CD4-positive, alpha-beta T cell (primary cell): ENCODE measurements around the gene WDR45. TPM values are rescaled to one million over a fixed set of nuclear protein-coding genes. Genes with fewer than 3 reads are reported as not detected.

ENCODE experiments used
- ATAC-seq: fragments of 200-7000 bp; cut with Tn5 transposase; one replicate; pipeline ENCODE4 v1.10.0; 2022; ENCODE audit warnings: mild to moderate bottlenecking; ENCODE audit not compliant: poor library complexity
- CTCF ChIA-PET: fragments of 350-600 bp; sonication (Branson Sonifier 250); formaldehyde crosslinking; loops from one replicate; lab custom pipeline; 2021; ENCODE audit warnings: antibody characterized with exemption, inconsistent platforms; lab: Charles Lee
- POLR2A ChIA-PET: fragments of 350-600 bp; sonication (Branson Sonifier 250); formaldehyde crosslinking; loops from one replicate; lab custom pipeline; 2021; ENCODE audit warnings: antibody characterized with exemption, inconsistent platforms; lab: Charles Lee
- DNase-seq, 14 experiments: peaks; one replicate each; pipeline ENCODE4 v3.0.0-alpha.2; 2013 to 2020; ENCODE audit warnings: mixed read lengths in 2 of 14
- H3K27ac ChIP-seq, 2 donors: one replicate each; pipeline versions ENCODE4 v1.5.1 to v1.7.0; 2013; ENCODE audit warnings: low read length in 2 of 2, low read depth in 1 of 2, mild to moderate bottlenecking in 1 of 2
- H3K27me3 ChIP-seq, 2 experiments: 1 replicate in 1 of 2; 2 replicates in 1 of 2; pipeline versions ENCODE4 v1.6.1 to v1.7.0; 2013; ENCODE audit warnings: low read length in 2 of 2, control low read depth in 1 of 2, mild to moderate bottlenecking in 1 of 2, moderate library complexity in 1 of 2; ENCODE audit not compliant: insufficient read depth in 2 of 2, control insufficient read depth in 1 of 2
- H3K36me3 ChIP-seq: one replicate; pipeline ENCODE4 v1.6.1; 2013; ENCODE audit warnings: low read length, control low read depth; ENCODE audit not compliant: insufficient read depth
- H3K4me1 ChIP-seq: one replicate; pipeline ENCODE4 v1.6.1; 2013; ENCODE audit warnings: low read length, control low read depth; ENCODE audit not compliant: insufficient read depth
- H3K4me3 ChIP-seq: one replicate; pipeline ENCODE4 v1.5.1; 2013; ENCODE audit warnings: mild to moderate bottlenecking, low read length, moderate library complexity
- H3K9me3 ChIP-seq, 2 experiments: 1 replicate in 1 of 2; 2 replicates in 1 of 2; pipeline versions ENCODE4 v1.6.1 to v1.7.0; 2013; ENCODE audit warnings: low read length in 2 of 2, mild to moderate bottlenecking in 2 of 2, control low read depth in 1 of 2, moderate library complexity in 1 of 2; ENCODE audit not compliant: control insufficient read depth in 1 of 2, insufficient read depth in 1 of 2
- H3K27ac Mint-ChIP-seq: one replicate; pipeline ENCODE4 v1.8.0; 2020; ENCODE audit warnings: mixed read lengths
- H3K27me3 Mint-ChIP-seq: one replicate; pipeline ENCODE4 v1.8.0; 2021; ENCODE audit warnings: mixed read lengths
- H3K36me3 Mint-ChIP-seq: one replicate; pipeline ENCODE4 v1.8.0; 2021; ENCODE audit warnings: low read depth, mixed read lengths
- H3K4me1 Mint-ChIP-seq: one replicate; pipeline ENCODE4 v1.8.0; 2021; ENCODE audit warnings: low read depth, mixed read lengths
- H3K4me3 Mint-ChIP-seq: one replicate; pipeline ENCODE4 v1.8.0; 2020; ENCODE audit warnings: mild to moderate bottlenecking, mixed read lengths
- H3K9me3 Mint-ChIP-seq: one replicate; pipeline ENCODE4 v1.8.0; 2020; ENCODE audit warnings: mixed read lengths
- intact Hi-C, 2 experiments: fragments of 100-400 bp; cut with DNase I in 1 of 2; cut with micrococcal nuclease in 1 of 2; formaldehyde crosslinking; loops; one replicate each; pipeline versions ENCODE4 v1.15.1 to v1.9.0; 2023 to 2025; cut with DNase I, micrococcal nuclease
- total RNA-seq, 174 experiments: library from RNA in 2 of 174; stranded (reverse) in 2 of 174; gene quantifications; one replicate each; pipeline ENCODE4 v1.2.3 and lab custom pipeline; 2021 to 2026
- TF ChIP-seq, protein P1 (sequence below): fragments of 200-600 bp; IDR thresholded peaks from one replicate; pipeline ENCODE4 v1.8.0; 2022; ENCODE audit warnings: antibody characterized with exemption, mild to moderate bottlenecking

The WDR45 gene
- total RNA-seq, 2 experiments from 2014 or later: 74.8 to 78.7 TPM

DNA sequence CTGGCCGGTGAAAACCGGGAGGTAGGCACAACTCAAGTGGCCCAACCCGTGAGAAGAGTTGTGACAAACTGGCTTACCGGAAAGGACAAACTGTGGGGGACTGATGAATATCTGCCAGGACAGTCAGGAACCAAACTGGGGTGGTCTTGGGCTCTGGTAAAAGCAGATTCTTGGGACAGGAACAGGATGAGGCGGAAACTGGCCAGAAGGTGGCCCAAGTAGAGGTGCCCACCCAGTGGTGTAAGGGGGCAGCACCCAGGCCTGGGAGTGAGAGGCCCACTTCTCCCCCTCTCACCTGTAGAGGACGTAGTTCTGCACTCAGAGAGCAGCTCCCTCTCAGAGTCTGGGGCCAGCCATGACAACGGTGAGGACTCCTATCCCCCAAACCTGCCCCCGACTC lies 15.0 kb downstream of the WDR45 start:
- H3K36me3 Mint-ChIP-seq: peaks cover 7% of the 10 kb centered on the region
- Histone ChIP-seq H3K27ac (no peak overlapping the region), H3K4me1 (no peaks in the 10 kb centered on the region), H3K36me3 (peaks cover 2% of the 10 kb centered on the region), H3K4me3 (no peak overlapping the region), H3K9me3 (no peaks in the 10 kb centered on the region), H3K27me3 (no peaks in the 10 kb centered on the region)
- H3K27ac Mint-ChIP-seq: no peak overlapping the region
- ATAC-seq (no peak), DNase-seq (no peak)
- H3K27me3 Mint-ChIP-seq: no peaks in the 10 kb centered on the region
- H3K4me1 Mint-ChIP-seq: no peaks in the 10 kb centered on the region
- no peaks in the 10 kb centered on the region for H3K9me3 Mint-ChIP-seq
- intact Hi-C loops: no loop called here
- CTCF ChIA-PET: no interaction called here
- no peak overlapping the region for H3K4me3 Mint-ChIP-seq
- POLR2A ChIA-PET: no interaction called here
- TF ChIP-seq, protein P1, sequence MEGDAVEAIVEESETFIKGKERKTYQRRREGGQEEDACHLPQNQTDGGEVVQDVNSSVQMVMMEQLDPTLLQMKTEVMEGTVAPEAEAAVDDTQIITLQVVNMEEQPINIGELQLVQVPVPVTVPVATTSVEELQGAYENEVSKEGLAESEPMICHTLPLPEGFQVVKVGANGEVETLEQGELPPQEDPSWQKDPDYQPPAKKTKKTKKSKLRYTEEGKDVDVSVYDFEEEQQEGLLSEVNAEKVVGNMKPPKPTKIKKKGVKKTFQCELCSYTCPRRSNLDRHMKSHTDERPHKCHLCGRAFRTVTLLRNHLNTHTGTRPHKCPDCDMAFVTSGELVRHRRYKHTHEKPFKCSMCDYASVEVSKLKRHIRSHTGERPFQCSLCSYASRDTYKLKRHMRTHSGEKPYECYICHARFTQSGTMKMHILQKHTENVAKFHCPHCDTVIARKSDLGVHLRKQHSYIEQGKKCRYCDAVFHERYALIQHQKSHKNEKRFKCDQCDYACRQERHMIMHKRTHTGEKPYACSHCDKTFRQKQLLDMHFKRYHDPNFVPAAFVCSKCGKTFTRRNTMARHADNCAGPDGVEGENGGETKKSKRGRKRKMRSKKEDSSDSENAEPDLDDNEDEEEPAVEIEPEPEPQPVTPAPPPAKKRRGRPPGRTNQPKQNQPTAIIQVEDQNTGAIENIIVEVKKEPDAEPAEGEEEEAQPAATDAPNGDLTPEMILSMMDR: no peak

DNA sequence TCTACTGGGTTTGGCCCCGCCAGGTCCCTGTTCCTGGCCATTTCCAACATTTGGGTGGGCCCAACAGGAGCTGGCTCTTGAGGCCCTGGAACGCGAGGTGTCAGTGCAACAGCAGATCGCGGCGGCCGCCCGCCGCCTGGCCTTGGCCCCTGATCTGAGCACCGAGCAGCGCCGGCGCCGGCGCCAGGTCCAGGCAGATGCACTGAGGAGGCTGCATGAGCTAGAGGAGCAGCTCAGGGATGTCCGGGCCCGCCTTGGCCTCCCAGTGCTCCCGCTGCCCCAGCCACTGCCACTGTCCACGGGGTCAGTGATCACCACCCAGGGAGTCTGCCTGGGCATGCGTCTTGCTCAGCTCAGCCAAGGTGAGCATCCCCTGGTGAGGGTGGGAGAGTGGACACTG lies 15.4 kb downstream of the WDR45 start:
- no peaks in the 10 kb centered on the region for H3K4me1 Mint-ChIP-seq
- intact Hi-C loops: no loop called here
- TF ChIP-seq, protein P1: no peak
- no peaks in the 10 kb centered on the region for H3K9me3 Mint-ChIP-seq
- H3K36me3 Mint-ChIP-seq: peaks cover 7% of the 10 kb centered on the region
- DNase-seq (no peak), ATAC-seq (no peak)
- no peaks in the 10 kb centered on the region for H3K27me3 Mint-ChIP-seq
- H3K4me1 ChIP-seq: no peaks in the 10 kb centered on the region
- no peaks in the 10 kb centered on the region for H3K27me3 ChIP-seq
- no peak overlapping the region for H3K4me3 ChIP-seq
- H3K27ac ChIP-seq: no peak overlapping the region
- POLR2A ChIA-PET: no interaction called here
- H3K27ac Mint-ChIP-seq: no peak overlapping the region
- H3K9me3 ChIP-seq: no peaks in the 10 kb centered on the region
- CTCF ChIA-PET: no interaction called here
- no peak overlapping the region for H3K4me3 Mint-ChIP-seq
- H3K36me3 ChIP-seq: peaks cover 2% of the 10 kb centered on the region

DNA sequence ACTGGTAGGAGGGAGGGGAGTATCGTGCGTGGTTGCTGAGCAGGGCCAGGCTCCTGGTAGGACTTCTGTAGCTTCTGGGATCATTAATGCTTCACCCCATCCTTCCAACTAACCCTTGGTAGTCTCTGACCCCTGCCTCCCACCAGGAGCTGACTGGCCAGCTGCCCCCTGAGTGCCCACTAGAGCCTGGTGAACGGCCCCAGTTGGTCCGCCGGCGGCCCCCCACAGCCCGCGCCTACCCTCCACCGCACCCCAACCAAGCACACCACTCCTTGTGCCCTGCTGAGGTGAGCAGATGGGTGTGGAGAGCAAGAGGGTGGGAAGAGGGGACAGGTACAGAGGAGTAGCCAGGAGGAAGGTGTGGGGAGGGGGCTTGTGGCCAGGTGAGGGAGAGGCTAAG lies 16.0 kb downstream of the WDR45 start:
- Mint-ChIP-seq H3K4me3 (no peak overlapping the region), H3K9me3 (no peaks in the 10 kb centered on the region), H3K4me1 (no peaks in the 10 kb centered on the region), H3K27me3 (no peaks in the 10 kb centered on the region), H3K36me3 (peaks cover 7% of the 10 kb centered on the region), H3K27ac (no peak overlapping the region)
- no peaks in the 10 kb centered on the region for H3K27me3 ChIP-seq
- no peak overlapping the region for H3K4me3 ChIP-seq
- peaks cover 2% of the 10 kb centered on the region for H3K36me3 ChIP-seq
- DNase-seq (no peak), ATAC-seq (no peak)
- POLR2A ChIA-PET: no interaction called here
- no peak overlapping the region for H3K27ac ChIP-seq
- intact Hi-C loops: no loop called here
- CTCF ChIA-PET: no interaction called here
- H3K4me1 ChIP-seq: no peaks in the 10 kb centered on the region
- TF ChIP-seq, protein P1: no peak
- H3K9me3 ChIP-seq: no peaks in the 10 kb centered on the region
